Stimulated activated CD4-positive, alpha-beta T cell treated with anti-CD3 and anti-CD28 coated beads, Interleukin-15, amount 100 ng/mL, for 48 hours (primary cell): ENCODE data around the gene FEZF2.

Experiments used
- DNase-seq, 2 donors: peaks; one replicate each; pipeline ENCODE4 v3.0.0-alpha.2; 2020; ENCODE audit warnings: low read depth in 2 of 2

Gene FEZF2

DNA sequence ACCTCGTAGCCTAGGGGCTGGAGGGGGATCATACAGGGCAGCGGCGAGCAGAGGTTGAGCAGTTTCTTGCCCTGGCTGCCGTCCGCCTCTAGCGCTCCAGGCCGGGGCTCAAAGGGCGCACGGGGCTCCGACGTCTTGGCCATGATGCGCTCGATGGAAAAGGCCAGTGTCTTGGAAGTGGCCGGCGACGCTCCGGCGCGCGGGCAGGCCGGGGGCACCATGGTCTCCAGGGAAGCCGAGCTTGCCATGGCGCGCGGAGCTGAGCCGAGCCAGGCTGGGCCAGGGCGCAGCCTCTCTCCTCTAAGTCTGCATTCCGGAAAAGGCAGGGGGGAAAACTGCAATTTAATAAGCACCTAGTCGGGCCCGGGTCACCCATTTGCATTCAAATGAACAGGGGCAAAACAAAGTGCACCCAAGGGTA is 719 bp downstream of the FEZF2 start:
- DNase-seq, result no peak

DNA sequence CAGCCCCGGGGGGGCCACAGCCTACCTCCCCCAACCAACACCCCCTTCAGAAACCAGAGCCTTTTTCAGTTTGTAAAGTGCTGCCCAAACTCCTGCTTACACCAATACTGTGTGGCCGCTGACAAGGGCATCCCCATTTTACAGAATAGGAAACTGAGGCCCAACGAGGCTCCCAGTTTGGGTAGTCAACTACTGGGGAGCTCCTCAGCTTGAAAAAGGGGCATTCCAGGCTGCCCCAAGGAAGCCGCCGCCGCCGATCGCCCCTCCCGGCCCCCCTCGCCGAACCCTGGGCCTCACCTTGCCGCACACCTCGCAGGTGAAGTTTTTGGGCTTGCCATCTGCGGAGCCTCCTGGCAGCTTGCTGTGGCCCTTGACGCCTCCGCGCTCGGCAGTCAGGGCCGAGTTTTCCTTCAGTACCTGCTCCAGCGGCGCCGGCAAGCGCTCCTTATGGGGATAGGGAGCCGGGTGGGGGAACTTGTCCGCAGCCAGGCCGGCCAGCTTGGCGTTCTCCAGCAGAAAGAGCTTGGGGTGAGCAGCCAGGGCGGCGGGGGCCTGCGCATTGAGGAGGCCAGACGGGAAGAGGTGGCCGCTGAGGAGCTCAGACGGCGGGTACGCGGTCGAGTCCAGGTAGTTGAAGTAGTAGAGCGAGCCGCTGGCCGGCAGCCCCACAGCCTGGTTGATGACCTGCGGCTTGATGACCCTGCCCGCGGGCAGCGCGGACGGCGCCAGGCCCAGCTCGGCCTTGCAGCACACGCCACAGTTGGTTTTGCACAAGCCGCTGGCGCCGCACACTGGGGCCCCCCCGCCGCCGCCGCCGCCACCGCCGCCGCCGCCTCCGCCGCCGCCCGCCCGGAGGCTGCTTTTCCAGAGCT is 1.4 kb downstream of the FEZF2 start:
- no peak for DNase-seq

- no peak for DNase-seq
These were observed 2.3 kb downstream of the FEZF2 start for GRCh38 chr3:62370858-62371719.

GRCh38 chr3:62370112-62370857 is 3.1 kb downstream of the FEZF2 start:
- DNase-seq, result no peak

- DNase-seq, result no peak
These were observed 3.9 kb downstream of the FEZF2 start for GRCh38 chr3:62369476-62369743.

DNA sequence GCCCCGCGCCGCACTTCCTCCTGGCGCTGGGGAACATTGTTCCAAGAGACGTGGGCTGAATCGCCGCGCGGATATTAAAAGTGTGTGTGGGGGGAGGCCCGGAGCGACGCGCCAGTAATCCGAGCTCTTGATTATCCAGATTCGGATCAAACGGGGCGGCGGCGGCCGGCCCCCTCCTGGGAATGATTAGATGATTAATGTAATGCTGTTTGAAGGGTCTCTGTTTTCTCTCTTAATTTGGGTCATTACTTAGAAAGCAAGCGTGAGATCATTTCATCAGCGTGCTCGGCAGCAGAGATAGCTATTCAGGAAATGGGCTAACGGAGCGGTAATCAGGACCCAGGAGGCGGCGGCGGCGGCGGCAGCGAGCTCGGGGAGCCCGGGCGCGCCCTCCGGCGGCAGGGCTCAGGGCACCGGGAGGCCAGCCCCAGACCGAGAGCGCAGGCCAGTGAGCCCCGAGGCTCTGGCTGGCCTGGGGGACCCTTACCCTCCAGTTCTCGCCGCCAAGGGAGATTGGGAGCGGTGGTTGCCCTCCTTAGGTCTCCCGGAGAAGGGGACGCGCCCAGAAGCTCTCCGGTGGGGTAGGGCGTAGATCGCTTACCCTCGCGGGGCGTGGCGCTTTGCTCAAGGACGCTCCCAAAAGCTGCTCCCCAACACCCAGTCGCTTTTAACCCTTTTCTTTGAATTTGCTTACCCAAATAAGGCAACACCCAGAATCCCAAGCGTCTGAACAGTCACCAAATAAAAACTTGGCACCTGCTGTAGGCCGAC is 4.5 kb downstream of the FEZF2 start:
- DNase-seq, result no peak

DNA sequence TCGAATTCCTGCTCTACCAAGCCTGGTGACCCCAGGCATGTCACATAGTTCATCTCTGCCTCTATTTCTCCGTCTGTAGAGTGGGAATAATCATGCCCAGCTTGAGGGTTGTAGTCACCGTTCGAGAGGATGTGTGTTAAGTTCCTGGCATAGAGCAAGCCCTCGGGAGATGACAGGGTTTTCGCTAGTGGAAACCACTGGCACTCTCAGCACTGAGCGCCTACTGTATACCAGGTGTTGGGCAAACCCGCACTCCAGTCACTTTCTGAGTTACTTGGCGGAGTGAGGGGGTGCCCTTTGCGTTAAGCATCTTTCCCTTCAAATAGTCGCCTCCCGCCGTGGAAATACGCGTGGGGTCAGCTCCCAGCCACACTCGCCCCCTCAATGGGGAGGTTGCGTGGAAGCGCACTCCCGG is 5.1 kb downstream of the FEZF2 start:
- DNase-seq, result no peak

GRCh38 chr3:62367763-62368195 is 5.6 kb downstream of the FEZF2 start:
- no peak for DNase-seq

- no peak for DNase-seq
These were observed 7.2 kb downstream of the FEZF2 start for GRCh38 chr3:62366126-62366484.

DNA sequence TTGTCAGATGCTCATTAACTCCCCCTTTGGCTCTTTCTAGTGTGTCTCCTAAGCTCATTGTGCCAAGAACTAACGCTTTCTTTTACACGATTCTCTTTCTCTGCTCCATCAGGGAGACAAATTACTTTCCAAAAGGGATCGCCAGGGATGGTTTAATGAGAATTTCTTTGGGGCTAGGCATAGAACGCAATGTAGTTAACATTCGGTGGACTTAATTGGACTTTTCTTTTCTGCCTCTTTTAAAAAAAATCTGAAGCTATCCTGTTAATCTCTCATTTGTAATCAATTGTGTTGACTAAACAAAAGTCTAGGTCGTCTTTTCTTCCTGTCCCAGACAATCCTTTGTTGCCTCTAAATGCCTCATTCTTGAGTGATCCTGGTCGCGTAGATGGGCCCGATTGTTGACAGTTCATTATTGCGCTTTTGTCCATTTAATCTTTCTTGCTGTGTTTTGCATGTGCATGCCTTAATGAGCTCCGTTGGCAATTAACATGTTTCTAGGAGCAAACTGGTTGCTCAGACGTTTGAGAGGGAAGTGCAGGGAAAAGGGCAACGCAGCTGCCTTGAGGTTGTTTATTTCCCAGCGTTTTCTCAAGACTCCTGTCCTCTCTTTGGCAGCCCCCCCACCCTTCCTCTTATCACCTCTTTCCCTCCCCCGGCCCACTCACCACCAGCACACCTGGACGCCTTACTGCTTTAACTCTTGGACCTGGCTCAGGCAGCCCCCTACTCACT is 7.8 kb downstream of the FEZF2 start:
- DNase-seq, result no peak

- DNase-seq, result no peak
These were observed 9.2 kb downstream of the FEZF2 start for GRCh38 chr3:62364191-62364590.

DNA sequence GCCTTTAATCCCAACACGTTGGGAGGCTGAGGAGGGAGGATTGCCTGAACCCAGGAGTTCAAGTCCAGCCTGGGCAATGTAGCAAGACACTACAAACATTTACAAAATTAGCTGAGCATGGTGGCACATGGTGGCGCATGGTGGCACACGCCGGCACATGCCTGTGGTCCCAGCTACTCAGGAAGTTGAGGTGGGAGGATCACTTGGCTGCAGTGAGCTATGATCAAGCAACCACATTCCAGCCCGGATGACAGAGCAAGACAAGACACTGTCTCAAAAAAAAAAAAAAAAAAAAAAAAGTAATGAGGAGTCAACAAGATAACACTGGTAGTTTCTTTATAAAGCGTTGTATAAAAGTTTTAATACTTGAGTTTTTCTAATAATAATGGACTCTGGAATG is 10.1 kb downstream of the FEZF2 start:
- DNase-seq, result no peak

- no peak for DNase-seq
These were observed 11.5 kb downstream of the FEZF2 start for GRCh38 chr3:62361824-62362223.

DNA sequence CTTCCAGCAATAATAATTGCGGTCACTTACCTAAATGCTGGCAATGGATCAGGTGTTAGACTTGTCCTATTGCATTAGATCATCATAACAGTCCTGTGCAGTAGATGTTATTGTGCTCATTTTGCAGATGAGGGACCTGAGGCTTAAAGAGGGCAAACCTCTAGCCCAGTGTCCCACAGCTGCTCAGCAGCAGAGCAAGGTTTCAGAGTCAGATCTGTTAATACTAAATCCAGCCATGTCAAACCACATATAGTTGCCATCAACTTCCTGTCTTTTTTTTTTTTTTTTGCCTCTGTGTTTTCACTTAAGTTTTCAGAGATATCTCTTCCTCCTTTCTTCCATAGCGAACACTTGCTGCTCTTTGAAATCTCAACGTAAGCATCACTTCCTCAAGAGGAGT is 12.1 kb downstream of the FEZF2 start:
- no peak for DNase-seq

- DNase-seq, result no peak
These were observed 13.8 kb downstream of the FEZF2 start for GRCh38 chr3:62359531-62359930.

DNA sequence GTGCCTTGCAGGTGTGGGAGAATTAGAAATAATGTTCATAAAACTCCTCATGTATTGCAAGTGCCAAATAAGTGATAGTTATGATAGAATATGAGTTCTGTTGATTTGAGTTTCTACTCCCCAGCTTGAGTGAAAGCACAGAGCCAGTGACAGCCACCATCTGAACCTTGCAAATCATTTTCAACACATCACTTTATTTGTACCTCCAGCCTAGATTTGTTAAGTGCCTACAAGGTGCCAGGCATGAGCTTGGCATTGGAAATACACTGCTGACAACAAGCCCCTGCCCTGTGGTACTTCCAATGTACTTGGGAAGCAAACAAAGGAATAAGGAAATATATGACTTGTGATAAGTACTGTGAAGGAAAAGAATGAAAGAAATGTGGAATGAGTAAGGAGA is 17.0 kb downstream of the FEZF2 start:
- DNase-seq, result no peak

DNA sequence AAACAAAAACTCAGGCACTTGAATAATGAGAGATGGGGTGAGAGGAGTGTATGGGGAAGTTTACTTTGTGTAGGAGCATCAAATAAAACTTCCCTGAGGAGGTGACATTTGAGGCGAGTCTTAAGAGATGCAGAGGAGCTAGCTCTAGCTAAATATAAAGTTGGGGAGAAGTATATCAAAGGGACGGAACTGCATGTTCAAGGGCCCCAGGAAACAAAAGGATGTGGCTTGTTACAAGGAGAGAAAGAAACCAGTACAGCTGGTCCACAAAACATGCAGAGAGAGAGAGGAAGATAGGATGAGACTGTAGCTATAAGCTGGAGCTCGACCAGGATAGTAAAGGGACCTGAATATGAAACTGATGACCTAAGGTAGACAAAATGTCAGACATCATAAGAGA is 17.6 kb downstream of the FEZF2 start:
- no peak for DNase-seq

- no peak for DNase-seq
These were observed 29.6 kb downstream of the FEZF2 start for GRCh38 chr3:62343755-62344154.

DNA sequence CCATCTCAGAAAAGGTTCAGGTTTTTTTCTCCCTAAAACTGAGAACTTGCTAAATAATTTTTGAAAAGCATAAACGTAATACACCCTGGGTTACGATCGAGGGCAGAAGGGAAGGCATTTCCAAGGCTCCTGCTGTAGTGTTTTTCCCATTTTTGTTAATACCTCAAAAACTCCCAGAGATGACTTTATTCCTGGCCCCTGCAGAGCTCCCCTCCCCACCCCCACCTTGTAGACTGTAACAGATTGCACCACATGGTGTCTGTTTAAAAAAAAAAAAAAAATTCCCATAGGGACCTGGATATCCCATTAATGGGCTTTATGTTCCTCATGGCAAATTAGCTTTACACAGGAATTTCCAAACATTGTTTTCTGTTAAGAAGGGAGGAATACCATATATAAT is 38.2 kb downstream of the FEZF2 start:
- no peak for DNase-seq

DNA sequence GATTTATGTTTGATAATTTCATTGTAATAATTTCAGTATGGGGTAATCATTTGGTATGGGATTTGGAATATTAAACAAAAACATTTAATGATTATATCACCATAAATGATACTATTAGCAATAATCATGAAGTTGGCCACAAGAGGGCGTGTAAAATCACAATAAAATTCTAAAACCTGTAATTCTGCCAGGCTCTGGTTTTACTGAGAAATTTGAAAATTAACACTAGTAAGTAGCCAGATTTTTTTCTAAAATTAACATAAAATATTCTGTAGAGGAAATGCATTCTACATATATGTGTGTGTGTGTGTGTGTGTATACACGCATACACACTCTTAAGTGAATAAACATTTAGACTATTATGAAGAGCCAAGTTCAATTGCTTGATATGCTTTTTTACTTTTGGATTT is 40.5 kb downstream of the FEZF2 start:
- no peak for DNase-seq

DNA sequence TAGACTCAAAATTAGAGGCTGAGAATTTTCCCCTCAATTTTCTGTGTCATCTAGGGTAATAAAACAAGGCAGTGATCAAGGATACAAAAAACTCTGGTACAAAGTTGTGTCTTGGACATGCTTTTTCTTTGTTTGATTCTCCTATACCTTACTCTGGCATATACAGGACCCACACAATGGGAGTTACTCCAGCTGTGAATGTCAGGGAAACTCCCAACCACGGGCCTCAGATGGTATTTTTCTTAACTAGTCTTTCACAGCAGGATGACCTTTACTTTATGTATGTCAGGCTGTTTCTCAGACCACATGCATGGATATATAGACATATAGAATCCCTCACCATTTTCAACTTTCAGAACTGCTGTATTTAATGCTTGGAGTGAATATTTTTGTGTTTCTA is 41.3 kb downstream of the FEZF2 start:
- no peak for DNase-seq
